Posterior vena cava (tissue), 2 donors: ENCODE measurements around the gene TRIM43B. TPM values are rescaled to one million over a fixed set of nuclear protein-coding genes. Genes with fewer than 3 reads are reported as not detected.
"Not testable (repeated sequence)": the region's sequence is repeated elsewhere in the genome, so short reads cannot be mapped to it uniquely, and the experiment has no call there.

ENCODE experiments used
- DNase-seq: peaks from one replicate; pipeline ENCODE4 v3.0.0-alpha.2; 2020; ENCODE audit warnings: low spot score
- intact Hi-C, 2 donors: fragments of 100-400 bp; cut with DNase I; formaldehyde crosslinking; loops; one replicate each; pipeline versions ENCODE4 v1.14.1 to v1.14.2; 2022 to 2023
- total RNA-seq, 2 donors: library from RNA; stranded (reverse); fragmentation: NEBNext Ultra II Directional; extraction: Animal tissue kit (Norgen Biotek cat#: 25700); gene quantifications; one replicate each; pipeline ENCODE4 v1.2.1, GENCODE V29; 2021
- donor health status: DM: yes; HTN: yes; CAD: no.
- donor health status: DM: yes; HTN: yes; CAD: no.

Gene TRIM43B
- total RNA-seq, 2 donors from 2014 or later: not detected

DNA sequence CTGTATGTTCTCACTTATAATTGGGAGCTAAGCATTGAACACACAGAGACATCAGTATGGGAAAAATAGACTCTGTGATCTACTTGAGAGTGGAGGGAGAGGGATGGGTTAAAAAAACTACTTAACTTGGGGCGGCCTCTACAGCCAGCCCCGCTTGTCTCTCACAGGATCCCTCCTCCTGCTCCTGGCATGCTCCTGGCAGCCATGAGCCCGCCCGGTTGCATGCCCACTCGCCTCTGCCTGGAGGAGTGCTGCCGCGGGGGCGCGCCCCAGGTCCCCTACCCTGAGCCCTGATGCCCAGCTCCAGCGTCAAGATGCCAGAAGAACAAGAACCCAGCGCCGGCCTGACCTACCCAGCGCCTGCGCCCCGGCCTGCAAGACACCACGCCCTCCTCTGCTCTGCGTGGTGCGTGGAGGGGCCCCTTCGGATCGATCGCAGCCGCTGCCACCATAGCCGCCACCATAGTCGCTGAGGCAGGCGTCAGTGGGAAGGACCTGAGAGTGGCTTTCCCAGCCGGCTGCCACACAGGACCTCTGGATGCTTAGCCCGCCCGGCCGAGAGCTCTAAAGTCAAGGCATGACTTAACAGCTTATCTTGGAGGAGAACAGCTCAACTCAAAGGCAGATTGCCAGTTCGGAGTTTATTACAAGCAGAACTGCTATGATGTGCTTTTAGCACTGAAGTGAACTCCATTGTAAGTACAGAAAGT is 49.2 kb downstream of the TRIM43B start:
- DNase-seq, intact Hi-C loops: not testable (repeated sequence)

DNA sequence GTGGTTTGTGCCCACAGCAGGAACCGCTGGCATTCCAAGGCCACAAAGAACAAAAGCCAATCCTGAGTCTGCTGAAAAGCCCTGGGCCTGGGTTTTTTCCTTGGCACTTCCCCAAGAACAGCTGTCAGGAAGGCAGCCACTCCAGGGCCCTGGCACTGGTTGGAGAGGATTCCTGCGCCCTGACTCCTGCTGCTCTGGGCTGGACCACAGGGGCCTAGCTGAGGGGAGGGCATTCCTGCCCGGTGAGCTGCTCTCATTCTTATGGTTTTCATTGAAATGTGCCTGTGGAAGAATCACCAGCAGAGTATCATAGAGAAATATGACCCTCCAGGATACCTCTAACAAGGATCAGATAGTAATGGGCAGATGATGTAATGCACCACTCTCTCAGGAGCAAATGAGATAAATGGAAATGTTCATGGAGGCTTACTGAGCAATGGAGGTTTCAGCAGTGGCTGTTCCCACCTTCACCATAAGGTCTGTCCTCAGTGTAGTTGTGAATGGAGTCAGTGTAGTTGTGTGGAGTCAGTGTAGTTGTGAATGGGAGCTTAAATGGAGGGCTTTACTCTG is 50.0 kb downstream of the TRIM43B start:
- intact Hi-C loops: not testable (repeated sequence)
- peak; percentile 72 for DNase-seq

DNA sequence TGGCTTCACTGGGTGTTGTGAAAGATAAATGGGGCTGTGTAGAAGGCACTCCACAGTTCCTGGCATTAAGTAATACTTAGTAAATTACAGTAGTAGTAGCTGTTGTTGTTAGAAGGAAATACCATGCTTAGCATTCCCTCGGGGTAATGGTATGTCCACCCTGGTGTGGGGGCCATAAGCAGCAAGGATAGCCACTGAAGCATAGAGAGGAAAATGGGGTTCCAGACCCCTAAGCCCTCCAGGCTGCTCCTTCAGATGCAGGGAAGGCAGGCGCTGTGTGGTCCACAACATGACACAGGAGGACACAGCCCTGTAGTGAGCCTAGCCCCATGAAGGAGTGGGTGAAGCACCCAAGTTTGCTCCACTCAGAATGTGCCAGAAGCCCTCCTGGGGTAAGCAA is 50.6 kb downstream of the TRIM43B start:
- intact Hi-C loops, DNase-seq: not testable (repeated sequence)

DNA sequence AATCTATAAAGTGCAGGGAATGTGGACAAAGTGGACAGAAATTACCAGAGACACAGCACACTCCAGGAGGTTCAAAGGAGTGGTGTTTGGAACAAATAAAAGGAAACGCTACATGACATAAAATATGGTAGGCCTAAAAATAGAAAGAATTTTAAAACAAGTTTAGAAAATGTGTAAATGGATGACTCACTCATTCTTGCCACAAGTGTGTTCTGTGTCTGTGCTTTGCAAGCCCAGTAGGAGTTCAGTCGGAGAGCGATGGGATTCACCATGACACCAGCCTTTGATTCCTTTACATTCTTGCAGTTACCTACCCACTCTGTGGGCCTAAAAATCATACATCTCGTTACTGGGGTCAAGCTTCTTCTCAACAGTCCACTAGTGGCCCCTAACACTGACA is 51.2 kb downstream of the TRIM43B start:
- intact Hi-C loops, DNase-seq: not testable (repeated sequence)

DNA sequence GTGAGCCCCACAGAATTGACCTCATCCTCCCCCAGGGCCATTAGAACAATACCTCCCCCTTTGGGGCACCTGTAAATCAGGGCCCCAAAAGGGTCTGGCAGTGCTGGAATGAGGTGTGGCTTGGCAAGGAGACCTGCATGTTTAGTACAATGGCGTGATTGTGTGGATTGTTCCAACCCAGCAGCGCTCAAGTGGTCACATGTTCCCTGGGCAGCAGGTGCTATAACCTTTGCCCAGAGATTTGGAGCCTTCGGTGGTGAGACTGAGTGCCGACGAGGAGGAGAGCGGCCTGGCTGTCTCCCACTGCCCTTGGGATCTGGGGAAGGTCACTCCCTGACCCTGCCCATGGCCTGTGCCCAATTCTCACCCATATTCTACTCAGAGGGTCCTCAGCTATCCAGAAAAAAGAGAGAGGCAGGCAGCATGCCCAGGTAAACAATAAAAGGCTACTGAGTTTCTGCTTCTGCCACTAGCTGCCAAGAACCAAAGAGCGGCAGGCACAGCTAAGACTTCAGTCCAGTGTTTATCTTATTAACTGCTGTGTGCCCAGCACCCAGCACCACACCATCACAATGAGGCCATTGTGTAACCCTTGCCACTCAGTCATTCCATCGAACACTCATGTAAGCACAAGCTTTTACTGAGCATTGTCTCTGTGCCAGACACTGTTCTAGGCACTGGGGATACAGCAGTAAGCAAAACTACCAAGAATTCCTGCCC is 54.6 kb downstream of the TRIM43B start:
- DNase-seq, intact Hi-C loops: not testable (repeated sequence)

DNA sequence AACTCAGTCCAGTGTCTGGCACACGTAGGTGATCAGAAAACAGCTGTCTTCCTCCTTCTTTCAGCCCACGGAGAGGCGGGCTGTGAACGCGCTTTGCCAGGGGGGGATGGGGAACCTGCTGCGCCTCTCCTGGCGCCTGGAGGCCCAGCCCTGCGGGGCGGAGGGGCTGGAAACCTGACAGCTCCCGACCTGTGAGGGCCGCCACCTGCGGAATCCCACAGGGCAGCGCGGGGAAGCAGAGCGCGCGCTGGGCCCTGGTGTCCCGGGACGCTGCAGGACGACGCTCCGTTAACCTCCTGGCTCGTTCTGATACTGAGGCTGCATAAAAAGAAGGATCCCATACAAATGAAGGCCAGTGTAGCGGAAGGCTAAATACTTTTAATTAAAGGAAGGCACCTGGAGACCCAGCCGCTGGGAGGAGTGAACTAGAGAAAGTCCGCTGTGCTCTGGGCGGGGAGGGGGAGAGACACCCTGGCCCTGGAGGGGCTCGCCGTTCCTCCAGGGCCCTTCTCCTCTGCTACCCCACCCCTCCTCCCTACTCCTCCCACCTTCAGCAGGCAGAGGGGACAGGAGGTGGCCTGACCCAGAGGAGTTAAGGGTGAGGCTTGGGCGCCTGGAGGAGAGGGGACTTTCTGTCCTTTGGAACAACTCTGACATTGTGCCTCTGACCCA is 57.2 kb downstream of the TRIM43B start:
- intact Hi-C loops, DNase-seq: not testable (repeated sequence)

Other genes with a start within 250 kb of the TRIM43B start
- 1 to 10 TPM in 1 of 2 donors, under 1 TPM in 1; 0.28 to 2.2 TPM for gene PROM2, start 210.3 kb downstream of the TRIM43B start, total RNA-seq
- gene KCNIP3, start 187.4 kb downstream of the TRIM43B start, total RNA-seq: 10 to 100 TPM; 10.5 to 17.9 TPM
- 10 to 100 TPM; 14.1 to 18.3 TPM for gene FAHD2A, start 82.0 kb downstream of the TRIM43B start, total RNA-seq
- not detected for gene TRIM43, start 107.2 kb upstream of the TRIM43B start, total RNA-seq